GM18520 (cell line): ENCODE measurements around the gene FNBP1L.

Source experiments
- ATAC-seq: cut with Tn5 transposase; IDR thresholded peaks from one replicate; pipeline ENCODE4 v1.9.1; 2021; ENCODE audit not compliant: unreplicated experiment

Gene FNBP1L

GRCh38 chr1:93567255-93567918 is 119.5 kb downstream of the FNBP1L start:
- ATAC-seq, result no peak

- no peak for ATAC-seq
Observed at GRCh38 chr1:93569489-93569888, 121.6 kb downstream of the FNBP1L start.

- ATAC-seq, result no peak
Observed at GRCh38 chr1:93571623-93572310, 123.8 kb downstream of the FNBP1L start.

- no peak for ATAC-seq
Observed at GRCh38 chr1:93573940-93574469, 126.1 kb downstream of the FNBP1L start.

GRCh38 chr1:93574511-93574910 is 126.6 kb downstream of the FNBP1L start:
- no peak for ATAC-seq

DNA sequence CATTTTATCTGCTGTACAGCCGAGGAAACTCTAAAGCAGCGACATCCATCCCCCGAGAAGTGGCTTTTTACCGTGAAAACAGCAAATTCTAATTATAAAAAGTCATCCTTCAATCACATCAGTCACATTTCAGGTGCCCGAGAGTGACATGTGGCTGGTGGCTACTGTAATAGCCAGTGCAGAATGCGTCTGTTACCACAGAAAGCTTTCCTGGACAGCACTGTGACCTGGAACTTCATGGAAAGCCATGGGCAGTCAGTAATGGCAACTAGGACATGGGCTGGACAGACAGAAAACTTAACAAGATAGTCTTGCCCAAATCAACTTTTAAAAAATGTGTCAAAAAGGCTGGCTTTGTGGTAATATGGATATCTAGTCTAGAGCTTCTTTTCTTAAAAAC is 127.1 kb downstream of the FNBP1L start:
- no peak for ATAC-seq

DNA sequence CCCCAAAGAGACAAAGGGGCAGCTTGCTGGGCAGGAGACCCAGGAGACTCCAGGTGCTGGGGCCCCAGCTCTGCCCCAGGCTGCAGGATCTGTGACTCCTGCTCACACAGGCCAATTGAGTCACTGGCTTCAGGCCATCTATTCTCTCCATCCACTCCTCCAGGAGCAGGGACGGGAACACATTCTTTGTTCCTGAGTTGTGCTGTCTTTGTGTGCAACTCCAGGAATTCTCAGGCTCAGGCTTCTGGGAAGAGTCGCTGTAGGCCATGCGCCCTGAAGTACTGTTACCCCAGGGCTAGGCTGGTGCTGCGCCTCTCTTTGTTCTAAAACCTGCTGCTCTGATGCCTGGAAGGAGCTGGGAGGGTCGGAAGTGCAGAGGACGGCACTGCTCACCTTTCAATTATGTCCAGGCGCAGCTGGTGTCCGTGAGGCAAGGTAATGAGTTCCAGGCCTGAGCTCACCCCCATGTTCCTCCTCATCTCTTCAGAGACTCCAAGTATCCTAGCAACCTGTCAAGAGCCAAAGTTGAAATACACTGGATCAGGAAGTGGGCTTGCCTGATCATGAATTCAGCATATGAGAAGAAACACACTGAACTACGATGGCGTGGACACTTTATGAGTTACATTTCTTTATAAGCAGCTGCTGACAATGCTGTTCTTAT is 127.8 kb downstream of the FNBP1L start:
- no peak for ATAC-seq

GRCh38 chr1:93576346-93576745 is 128.4 kb downstream of the FNBP1L start:
- no peak for ATAC-seq

- no peak for ATAC-seq
Observed at GRCh38 chr1:93576746-93577145, 128.8 kb downstream of the FNBP1L start.

DNA sequence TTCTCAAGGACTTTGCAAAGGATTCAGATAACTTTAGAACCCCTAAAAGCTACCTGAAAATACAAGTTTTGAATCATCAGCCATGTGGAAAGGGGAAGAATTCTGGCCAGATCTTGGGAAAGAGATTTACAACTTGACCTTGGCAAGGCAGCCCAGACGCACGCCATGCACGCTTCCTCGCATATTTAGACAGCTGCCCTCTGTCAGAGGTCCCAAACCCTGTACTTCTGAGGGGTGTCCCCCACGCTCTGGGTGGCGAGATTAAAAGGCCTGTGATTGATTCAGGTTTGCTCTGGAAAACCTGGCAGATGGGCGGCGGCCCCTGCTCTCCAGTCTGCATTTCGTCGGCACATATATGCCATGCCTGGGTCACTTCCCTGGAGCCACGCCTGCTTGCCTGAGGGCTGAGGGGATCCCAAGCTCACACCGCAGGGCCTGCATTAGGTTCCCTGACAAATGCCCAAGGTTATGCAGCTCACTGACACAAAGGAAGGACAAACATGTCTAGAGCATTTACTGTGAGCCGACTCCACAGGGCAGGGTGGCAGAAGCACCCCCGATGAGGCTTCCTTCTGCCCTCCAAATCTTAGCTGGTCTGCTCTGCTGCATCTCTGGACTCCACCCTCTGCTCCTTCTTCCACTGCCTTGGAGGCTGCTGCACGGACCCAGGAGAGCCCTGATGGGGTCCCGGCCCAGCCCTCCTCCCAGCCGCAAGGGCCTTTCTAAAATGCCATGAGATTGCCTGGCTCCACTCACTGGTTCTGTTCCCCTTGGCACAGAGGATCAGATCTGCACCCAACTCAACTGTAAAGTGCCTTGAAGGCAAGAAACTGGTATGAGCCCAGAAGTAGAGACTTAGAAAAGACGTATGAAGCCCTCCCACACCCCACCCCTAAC is 129.9 kb downstream of the FNBP1L start:
- no peak for ATAC-seq

- no peak for ATAC-seq
Observed at GRCh38 chr1:93578433-93578830, 130.5 kb downstream of the FNBP1L start.

DNA sequence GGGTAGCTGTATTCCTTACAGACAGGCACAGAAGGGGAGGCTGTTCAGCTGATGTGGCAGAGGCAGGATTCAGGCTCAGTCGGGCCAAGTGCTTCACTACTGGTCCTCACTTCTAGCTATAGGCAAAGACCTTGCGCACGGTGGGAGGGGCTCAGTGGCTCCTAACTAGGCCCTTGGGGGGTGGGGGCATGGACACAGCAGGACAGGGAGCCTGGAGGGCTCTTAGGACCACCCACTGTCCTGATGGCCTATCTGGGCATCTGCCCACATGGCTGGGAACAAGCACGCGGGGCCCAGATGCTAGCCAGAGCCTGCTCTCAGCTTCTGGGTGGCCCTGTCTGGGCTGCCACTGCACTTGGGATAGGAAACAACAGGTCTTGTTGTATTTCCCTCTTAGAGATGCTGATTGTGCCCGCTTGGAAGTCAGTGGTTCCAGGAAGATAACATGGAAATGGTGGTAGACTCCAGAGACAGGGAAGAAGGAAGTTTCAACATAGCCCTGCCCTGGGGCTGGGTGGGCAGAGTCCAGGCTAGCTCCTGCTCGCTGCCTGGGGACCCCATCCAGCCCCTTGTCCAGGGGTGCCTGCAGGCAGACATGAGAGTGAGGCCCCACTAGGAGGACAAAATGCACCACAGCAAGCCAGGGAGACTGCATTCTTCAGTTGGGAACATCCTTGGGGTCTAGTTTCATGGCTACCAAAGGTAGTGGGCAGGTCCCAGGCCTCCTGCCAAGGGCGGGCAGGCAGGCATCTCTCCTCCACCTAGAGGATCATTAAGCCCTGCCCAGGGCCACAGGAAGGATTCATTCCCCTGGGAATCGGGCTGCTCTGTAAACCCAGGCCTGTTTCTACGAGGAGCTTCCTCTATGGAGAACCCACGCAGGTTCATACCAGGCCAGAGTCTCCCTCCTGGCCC is 131.2 kb downstream of the FNBP1L start:
- ATAC-seq, result no peak

- ATAC-seq, result no peak
Observed at GRCh38 chr1:93579891-93580290, 132.0 kb downstream of the FNBP1L start.

- no peak for ATAC-seq
Observed at GRCh38 chr1:93581917-93582850, 134.3 kb downstream of the FNBP1L start.

DNA sequence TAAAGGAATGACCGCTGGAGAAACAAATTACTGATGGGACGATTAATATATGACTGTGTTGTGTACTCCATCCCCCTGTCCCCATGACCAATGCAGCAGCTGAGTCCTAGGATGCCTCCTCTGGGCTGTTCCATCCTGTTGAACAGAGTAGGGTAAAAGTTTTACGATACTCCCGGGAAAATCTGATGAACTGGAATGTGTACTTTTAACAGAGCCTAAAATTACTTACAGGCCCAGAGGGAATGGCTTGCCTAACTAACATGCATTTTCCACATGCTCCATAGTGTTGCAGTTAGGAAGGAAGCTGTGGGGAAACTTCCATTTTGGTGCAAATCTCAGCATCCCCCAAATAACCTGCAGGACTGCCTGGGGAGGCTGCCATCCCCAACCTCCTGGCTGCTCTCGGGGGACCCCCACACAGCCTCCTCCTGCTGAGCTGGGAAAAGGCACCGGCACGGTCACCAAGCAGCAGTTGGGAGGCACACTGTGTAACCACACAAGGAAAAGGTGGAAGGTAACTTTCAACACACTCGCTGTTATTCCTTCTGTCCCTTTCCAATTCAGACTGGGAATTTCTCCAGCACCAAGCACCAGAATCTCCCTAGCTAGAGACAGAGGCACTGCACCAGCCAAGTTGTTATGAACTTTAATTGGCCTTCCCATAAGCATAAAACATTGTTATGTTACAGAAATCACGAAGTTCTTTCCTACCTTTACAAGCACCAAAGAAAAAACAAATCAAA is 136.5 kb downstream of the FNBP1L start:
- no peak for ATAC-seq

DNA sequence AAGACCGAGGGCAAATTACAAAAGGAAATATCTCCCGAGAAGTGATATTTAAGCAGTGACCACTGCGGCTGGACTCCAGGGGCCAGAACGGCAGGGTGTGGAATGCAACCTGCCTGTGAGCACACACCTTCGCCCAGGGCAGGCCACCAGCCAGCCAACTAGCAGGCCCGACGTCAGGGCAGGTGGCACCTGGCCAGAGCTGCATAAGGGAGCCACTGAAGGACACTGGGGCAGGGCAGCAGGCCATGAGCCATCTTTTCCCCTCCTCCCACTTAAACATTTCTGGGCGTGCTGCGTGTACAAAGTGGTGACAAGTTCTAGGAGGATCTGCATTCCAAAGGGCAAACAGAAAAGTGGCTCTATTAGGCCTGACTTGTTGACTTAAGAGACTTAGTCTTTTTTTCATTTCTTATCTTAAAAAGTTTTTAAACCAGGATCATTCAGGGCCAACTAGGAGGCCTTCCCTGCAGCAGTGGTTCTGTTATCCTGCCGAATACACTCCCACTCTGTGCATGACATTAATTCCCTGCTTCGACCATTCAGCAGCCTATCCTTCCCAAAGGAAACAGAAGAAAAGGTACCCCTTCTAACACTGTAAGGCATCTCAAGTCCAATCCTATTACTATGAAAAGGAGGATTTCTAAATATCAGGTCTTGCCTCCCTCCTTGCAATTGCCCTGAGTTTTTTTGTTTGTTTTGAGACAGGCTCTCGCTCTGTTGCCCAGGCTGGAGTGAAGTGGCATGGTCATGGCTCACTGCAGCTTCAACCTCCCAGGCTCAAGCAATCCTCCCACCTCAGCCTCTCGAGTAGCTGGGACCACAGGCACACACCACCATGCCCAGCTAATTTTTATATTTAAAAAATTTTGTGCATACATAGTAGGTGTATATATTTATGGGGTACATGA is 137.4 kb downstream of the FNBP1L start:
- ATAC-seq, result no peak

DNA sequence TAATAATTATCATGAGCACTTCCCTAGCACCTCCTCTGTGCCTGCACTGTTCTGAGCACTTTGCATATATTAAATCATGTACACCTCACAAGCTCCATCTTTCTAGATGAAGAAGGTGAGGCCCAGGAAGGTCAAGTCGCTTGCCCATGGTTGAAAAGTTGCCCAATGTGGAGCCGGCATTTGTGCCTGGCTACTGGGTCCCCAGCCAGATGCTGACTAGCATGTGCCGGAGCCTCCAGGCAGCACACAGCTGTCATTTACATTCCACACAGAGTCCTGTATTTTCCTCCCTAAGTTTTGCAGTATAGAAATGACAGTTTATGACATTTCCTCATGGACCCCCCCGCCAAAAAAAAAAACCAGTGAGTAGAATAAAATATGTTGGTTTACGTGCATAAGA is 139.4 kb downstream of the FNBP1L start:
- ATAC-seq, result no peak
